ENCODE measurements around the gene POLR1E. TPM values are rescaled to one million over a fixed set of nuclear protein-coding genes. Genes with fewer than 3 reads are reported as not detected.
"Not testable (repeated sequence)": the region's sequence is repeated elsewhere in the genome, so short reads cannot be mapped to it uniquely, and the experiment has no call there.

Gene POLR1E
- total RNA-seq, 1 donor, result 36.6 TPM

DNA sequence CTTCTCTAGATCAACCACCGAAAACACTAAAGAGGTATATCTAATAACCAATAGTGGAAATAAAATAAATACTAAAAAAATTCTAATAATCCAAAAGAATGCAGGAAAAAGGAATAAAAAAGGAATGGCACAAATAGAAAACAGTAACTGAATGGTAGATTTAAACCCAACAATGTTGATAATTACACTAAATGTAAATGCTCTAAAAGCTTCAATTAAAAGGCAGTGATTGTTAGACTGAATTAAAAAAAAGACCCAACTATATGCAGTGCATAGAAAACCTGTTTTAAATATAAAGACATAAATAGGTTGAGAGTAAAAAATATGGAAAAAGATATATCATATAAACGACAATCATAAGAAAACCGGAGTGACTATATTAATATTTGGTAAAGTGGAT, 11.3 kb upstream of the POLR1E start:
- TF ChIP-seq, protein P1, sequence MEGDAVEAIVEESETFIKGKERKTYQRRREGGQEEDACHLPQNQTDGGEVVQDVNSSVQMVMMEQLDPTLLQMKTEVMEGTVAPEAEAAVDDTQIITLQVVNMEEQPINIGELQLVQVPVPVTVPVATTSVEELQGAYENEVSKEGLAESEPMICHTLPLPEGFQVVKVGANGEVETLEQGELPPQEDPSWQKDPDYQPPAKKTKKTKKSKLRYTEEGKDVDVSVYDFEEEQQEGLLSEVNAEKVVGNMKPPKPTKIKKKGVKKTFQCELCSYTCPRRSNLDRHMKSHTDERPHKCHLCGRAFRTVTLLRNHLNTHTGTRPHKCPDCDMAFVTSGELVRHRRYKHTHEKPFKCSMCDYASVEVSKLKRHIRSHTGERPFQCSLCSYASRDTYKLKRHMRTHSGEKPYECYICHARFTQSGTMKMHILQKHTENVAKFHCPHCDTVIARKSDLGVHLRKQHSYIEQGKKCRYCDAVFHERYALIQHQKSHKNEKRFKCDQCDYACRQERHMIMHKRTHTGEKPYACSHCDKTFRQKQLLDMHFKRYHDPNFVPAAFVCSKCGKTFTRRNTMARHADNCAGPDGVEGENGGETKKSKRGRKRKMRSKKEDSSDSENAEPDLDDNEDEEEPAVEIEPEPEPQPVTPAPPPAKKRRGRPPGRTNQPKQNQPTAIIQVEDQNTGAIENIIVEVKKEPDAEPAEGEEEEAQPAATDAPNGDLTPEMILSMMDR (IDR thresholded peaks at IDR 0.05; ENCODE audit: insufficient read depth, low read length), result no peak
- DNase-seq (ENCODE audit: low read depth), result no peak
- H3K4me3 ChIP-seq (ENCODE audit: low read depth, low read length), result no peak overlapping the region

DNA sequence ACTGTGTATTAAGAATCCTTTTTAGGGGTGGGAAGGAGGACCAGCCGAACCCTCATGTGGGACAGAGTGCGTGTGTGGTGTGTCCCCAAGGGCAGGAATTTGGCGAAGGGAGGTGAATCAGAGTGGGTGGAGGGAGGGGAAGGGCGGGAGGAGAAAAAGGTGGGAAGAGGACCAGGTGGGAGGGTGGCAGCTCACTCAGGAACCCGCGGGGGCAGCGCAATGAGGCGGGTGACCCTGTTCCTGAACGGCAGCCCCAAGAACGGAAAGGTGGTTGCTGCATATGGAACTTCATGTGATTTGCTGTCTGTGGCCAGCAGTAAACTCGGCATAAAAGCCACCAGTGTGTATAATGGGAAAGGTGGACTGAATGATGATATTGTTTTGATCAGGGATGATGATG, 8.8 kb upstream of the POLR1E start:
- no peak overlapping the region for H3K4me3 ChIP-seq (ENCODE audit: low read depth, low read length)
- DNase-seq (ENCODE audit: low read depth), result no peak
- TF ChIP-seq, protein P1 (IDR thresholded peaks at IDR 0.05; ENCODE audit: insufficient read depth, low read length), result no peak

- DNase-seq (ENCODE audit: low read depth), result not testable (repeated sequence)
These were observed 8.3 kb upstream of the POLR1E start for GRCh38 chr9:37477443-37477842.

GRCh38 chr9:37477987-37478619, 7.6 kb upstream of the POLR1E start:
- not testable (repeated sequence) for DNase-seq (ENCODE audit: low read depth); H3K4me3 ChIP-seq (ENCODE audit: low read depth, low read length)

More at GRCh38 chr9:37477443-37477842, 8.3 kb upstream of the POLR1E start:
- H3K4me3 ChIP-seq (ENCODE audit: low read depth, low read length), result not testable (repeated sequence)

GRCh38 chr9:37480759-37481158, 5.0 kb upstream of the POLR1E start:
- TF ChIP-seq, protein P1 (IDR thresholded peaks at IDR 0.05; ENCODE audit: insufficient read depth, low read length), result no peak
- DNase-seq (ENCODE audit: low read depth), result no peak
- H3K4me3 ChIP-seq (ENCODE audit: low read depth, low read length), result no peak overlapping the region

- TF ChIP-seq, protein P1 (IDR thresholded peaks at IDR 0.05; ENCODE audit: insufficient read depth, low read length), result no peak
- H3K4me3 ChIP-seq (ENCODE audit: low read depth, low read length), result peak overlapping the region; percentile 92
- no peak for DNase-seq (ENCODE audit: low read depth)
These were observed 488 bp downstream of the POLR1E start for GRCh38 chr9:37486256-37486615.

DNA sequence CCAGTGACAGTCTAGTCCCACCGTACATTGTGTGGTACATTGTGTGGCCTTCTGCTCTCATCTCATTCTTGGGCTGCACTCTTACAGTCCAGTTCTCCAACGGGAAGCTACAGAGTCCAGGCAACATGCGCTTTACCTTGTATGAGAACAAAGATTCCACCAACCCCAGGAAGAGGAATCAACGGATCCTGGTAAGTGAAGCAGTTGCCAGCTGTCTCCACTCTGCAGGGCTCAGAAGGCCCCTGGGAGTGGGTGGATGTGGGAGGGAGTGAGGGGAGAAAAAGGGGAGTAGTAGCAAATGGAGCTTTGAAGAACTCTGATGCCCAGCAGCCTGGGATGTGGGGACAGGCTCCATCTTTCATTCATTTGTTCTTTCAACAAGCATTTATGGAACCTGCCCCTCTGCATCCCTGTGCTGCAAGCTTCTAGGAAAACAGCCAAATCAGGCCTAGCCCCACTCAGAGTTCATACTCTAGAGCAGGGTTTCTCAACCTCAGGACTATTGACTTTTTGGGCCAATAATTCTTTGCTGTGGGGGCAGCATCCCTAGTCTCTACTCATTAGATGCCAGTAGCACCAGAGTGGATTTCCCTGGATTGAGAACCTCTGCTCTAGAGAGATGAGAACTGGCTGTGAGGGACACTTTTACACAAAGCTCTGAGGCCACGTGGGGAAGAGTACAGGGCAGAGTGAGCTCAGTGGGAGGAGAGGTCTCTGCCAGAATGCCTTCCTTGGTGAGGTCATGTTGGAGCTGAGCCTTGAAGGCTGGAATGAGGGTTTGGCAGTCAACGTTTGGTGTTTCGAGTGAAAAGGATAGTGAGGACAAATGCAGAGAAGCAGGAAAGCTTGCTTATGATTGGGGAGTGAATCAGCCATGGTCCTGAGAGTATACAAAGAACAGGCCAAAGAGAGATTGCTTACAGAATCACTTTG, 1.1 kb downstream of the POLR1E start:
- TF ChIP-seq, protein P1 (IDR thresholded peaks at IDR 0.05; ENCODE audit: insufficient read depth, low read length), result no peak
- H3K4me3 ChIP-seq (ENCODE audit: low read depth, low read length), result peak overlapping the region; percentile 92
- peak; percentile 98 for DNase-seq (ENCODE audit: low read depth)
